Cardiac muscle cell (in vitro differentiated cells and primary cell): ENCODE results near the gene URB1. TPM values are rescaled to one million over a fixed set of nuclear protein-coding genes. Genes with fewer than 3 reads are reported as not detected.
A peak's percentile ranks its signal among the peaks of the same experiment; 100 is the strongest.

Source experiments
- DNase-seq, 2 donors: peaks; one replicate each; pipeline versions ENCODE4 v3.0.0 to v3.0.0-alpha.2; 2010 to 2017; ENCODE audit warnings: low read depth in 1 of 2, low spot score in 1 of 2
- H3K27ac ChIP-seq: fragments of 200-600 bp; sonication (generic); 2 replicates; pipeline ENCODE4 v1.5.1; 2016
- H3K27me3 ChIP-seq: fragments of 200-600 bp; sonication (generic); 2 replicates; pipeline ENCODE4 v1.6.0; 2016; ENCODE audit warnings: control low read depth
- H3K36me3 ChIP-seq: fragments of 200-600 bp; sonication (generic); 2 replicates; pipeline ENCODE4 v1.5.1; 2016; ENCODE audit warnings: control low read depth
- H3K4me1 ChIP-seq: fragments of 200-600 bp; sonication (generic); 2 replicates; pipeline ENCODE4 v1.8.1; 2017; ENCODE audit warnings: low read depth, mild to moderate bottlenecking, mixed run types
- H3K4me3 ChIP-seq: fragments of 200-600 bp; sonication (generic); 2 replicates; pipeline ENCODE4 v1.5.1; 2016; ENCODE audit warnings: mild to moderate bottlenecking
- H3K9me3 ChIP-seq: fragments of 200-600 bp; sonication (generic); 2 replicates; pipeline ENCODE4 v1.5.1; 2017; ENCODE audit warnings: low read depth, mild to moderate bottlenecking, control low read depth
- polyA plus RNA-seq: library from polyadenylated mRNA; unstranded; fragments of >200 nt; fragmentation: Nextera tagmentation; extraction: Ambion mirVana; gene quantifications from 2 replicates; pipeline ENCODE4 v1.2.1, GENCODE V29; 2016
- total RNA-seq: library from RNA; depleted of rRNA; stranded (reverse); fragments of >200 nt; gene quantifications from 2 replicates; pipeline ENCODE4 v1.2.3, GENCODE V29; 2016
- TF ChIP-seq, protein P1 (sequence below): IDR thresholded peaks from 2 replicates; pipeline ENCODE4 v1.5.1; 2012; ENCODE audit warnings: low read depth, mild to moderate bottlenecking, low read length

URB1 gene
- total and polyA plus RNA-seq, 2 experiments from 2014 or later: 3.7 to 13.9 TPM

- Histone ChIP-seq H3K4me3 (no peak overlapping the region), H3K9me3 (no peaks in the 10 kb centered on the region), H3K36me3 (no peaks in the 10 kb centered on the region), H3K27ac (no peak overlapping the region), H3K27me3 (no peaks in the 10 kb centered on the region), H3K4me1 (peaks cover 5% of the 10 kb centered on the region)
- TF ChIP-seq, protein P1, sequence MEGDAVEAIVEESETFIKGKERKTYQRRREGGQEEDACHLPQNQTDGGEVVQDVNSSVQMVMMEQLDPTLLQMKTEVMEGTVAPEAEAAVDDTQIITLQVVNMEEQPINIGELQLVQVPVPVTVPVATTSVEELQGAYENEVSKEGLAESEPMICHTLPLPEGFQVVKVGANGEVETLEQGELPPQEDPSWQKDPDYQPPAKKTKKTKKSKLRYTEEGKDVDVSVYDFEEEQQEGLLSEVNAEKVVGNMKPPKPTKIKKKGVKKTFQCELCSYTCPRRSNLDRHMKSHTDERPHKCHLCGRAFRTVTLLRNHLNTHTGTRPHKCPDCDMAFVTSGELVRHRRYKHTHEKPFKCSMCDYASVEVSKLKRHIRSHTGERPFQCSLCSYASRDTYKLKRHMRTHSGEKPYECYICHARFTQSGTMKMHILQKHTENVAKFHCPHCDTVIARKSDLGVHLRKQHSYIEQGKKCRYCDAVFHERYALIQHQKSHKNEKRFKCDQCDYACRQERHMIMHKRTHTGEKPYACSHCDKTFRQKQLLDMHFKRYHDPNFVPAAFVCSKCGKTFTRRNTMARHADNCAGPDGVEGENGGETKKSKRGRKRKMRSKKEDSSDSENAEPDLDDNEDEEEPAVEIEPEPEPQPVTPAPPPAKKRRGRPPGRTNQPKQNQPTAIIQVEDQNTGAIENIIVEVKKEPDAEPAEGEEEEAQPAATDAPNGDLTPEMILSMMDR: no peak
- DNase-seq: peak in 1 of 2 donors; percentile 46
Observed at GRCh38 chr21:32389337-32390015, 3.3 kb downstream of the URB1 start.

GRCh38 chr21:32388306-32388705 lies 4.5 kb downstream of the URB1 start:
- Histone ChIP-seq H3K36me3 (peaks cover 4% of the 10 kb centered on the region), H3K27ac (no peak overlapping the region), H3K27me3 (no peaks in the 10 kb centered on the region), H3K9me3 (no peaks in the 10 kb centered on the region), H3K4me3 (no peak overlapping the region), H3K4me1 (peaks cover 5% of the 10 kb centered on the region)
- DNase-seq: no peak
- TF ChIP-seq, protein P1: no peak

- no peaks in the 10 kb centered on the region for H3K27me3 ChIP-seq
- no peaks in the 10 kb centered on the region for H3K9me3 ChIP-seq
- no peak overlapping the region for H3K27ac ChIP-seq
- H3K36me3 ChIP-seq: peaks cover 13% of the 10 kb centered on the region
- H3K4me1 ChIP-seq: peaks cover 5% of the 10 kb centered on the region
- DNase-seq: no peak
- no peak overlapping the region for H3K4me3 ChIP-seq
- TF ChIP-seq, protein P1: no peak
Observed at GRCh38 chr21:32387151-32387550, 5.7 kb downstream of the URB1 start.

- TF ChIP-seq, protein P1: no peak
- Histone ChIP-seq H3K36me3 (peaks cover 13% of the 10 kb centered on the region), H3K9me3 (no peaks in the 10 kb centered on the region), H3K27me3 (no peaks in the 10 kb centered on the region), H3K4me3 (no peak overlapping the region), H3K27ac (no peak overlapping the region), H3K4me1 (no peaks in the 10 kb centered on the region)
- DNase-seq: no peak
Observed at GRCh38 chr21:32386195-32386870, 6.5 kb downstream of the URB1 start.

DNA sequence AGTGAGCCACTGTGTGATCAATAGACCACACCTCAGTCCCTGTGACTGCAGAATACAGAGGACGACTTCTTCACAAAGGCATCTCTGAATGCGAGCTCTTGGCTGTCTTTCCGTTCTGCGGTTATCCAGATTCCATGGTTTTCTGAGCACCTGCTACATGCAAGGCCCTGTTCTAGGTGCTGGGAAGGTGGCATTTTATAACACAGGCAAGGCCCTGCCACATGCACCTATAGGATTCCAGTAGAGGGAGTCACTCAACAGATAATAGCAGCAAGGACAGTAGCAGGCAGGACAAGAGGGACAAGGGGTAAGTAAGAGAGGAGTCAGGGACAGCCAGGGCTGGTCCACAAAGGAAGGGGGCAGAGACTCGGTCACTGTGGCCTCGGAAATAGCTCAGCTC lies 9.0 kb downstream of the URB1 start:
- Histone ChIP-seq H3K36me3 (peaks cover 13% of the 10 kb centered on the region), H3K27ac (no peak overlapping the region), H3K4me1 (no peaks in the 10 kb centered on the region), H3K27me3 (no peaks in the 10 kb centered on the region), H3K4me3 (no peak overlapping the region), H3K9me3 (no peaks in the 10 kb centered on the region)
- no peak for DNase-seq
- TF ChIP-seq, protein P1: no peak
